Common myeloid progenitor, CD34-positive (primary cell): ENCODE data around the gene VSIG10L2.

Experiments
- CTCF ChIA-PET: fragments of 350-600 bp; sonication (Branson Sonifier 250); formaldehyde crosslinking; loops from one replicate; lab custom pipeline; 2021; ENCODE audit warnings: antibody characterized with exemption; lab: Charles Lee
- POLR2A ChIA-PET: fragments of 350-600 bp; sonication (Branson Sonifier 250); formaldehyde crosslinking; loops from one replicate; lab custom pipeline; 2021; ENCODE audit warnings: antibody characterized with exemption; lab: Charles Lee
- DNase-seq, 3 donors: peaks; one replicate each; pipeline versions ENCODE4 v3.0.0 to v3.0.0-alpha.2; 2013
- H3K27ac ChIP-seq, 2 experiments: 1 replicate in 1 of 2; 2 replicates in 1 of 2; pipeline ENCODE4 v1.7.0; 2013; ENCODE audit warnings: inconsistent platforms in 2 of 2, low read length in 2 of 2, mild to moderate bottlenecking in 2 of 2, low read depth in 1 of 2, moderate library complexity in 1 of 2; ENCODE audit not compliant: severe bottlenecking in 2 of 2, insufficient read depth in 1 of 2, poor library complexity in 1 of 2
- H3K27me3 ChIP-seq, 5 experiments: replicated peaks in 2 of 5; 1 replicate in 3 of 5; 2 replicates in 2 of 5; pipeline versions ENCODE4 v1.6.1 to v1.7.0; 2013; ENCODE audit warnings: low read length in 4 of 5, mild to moderate bottlenecking in 2 of 5, moderate library complexity in 2 of 5, inconsistent platforms in 1 of 5; ENCODE audit not compliant: insufficient read depth in 5 of 5, control insufficient read depth in 4 of 5
- H3K36me3 ChIP-seq, 4 experiments: 1 replicate in 2 of 4; 2 replicates in 2 of 4; pipeline versions ENCODE4 v1.6.1 to v1.7.0; 2013; ENCODE audit warnings: low read length in 3 of 4, control low read depth in 1 of 4, mild to moderate bottlenecking in 1 of 4; ENCODE audit not compliant: control insufficient read depth in 4 of 4, insufficient read depth in 4 of 4
- H3K4me1 ChIP-seq, 4 experiments: 1 replicate in 3 of 4; 2 replicates in 1 of 4; pipeline versions ENCODE4 v1.6.1 to v1.7.1; 2013; ENCODE audit warnings: low read length in 3 of 4, mild to moderate bottlenecking in 3 of 4, control low read depth in 1 of 4, inconsistent platforms in 1 of 4, moderate library complexity in 1 of 4; ENCODE audit not compliant: control insufficient read depth in 4 of 4, insufficient read depth in 4 of 4; ENCODE audit errors: control extremely low read depth in 1 of 4
- H3K4me3 ChIP-seq, 7 experiments: 1 replicate in 4 of 7; 2 replicates in 3 of 7; pipeline versions ENCODE4 v1.5.1 to v1.7.0; 2013; ENCODE audit warnings: mild to moderate bottlenecking in 7 of 7, low read length in 6 of 7, moderate library complexity in 6 of 7, inconsistent platforms in 2 of 7, low read depth in 2 of 7, control low read depth in 1 of 7; ENCODE audit not compliant: insufficient read depth in 4 of 7, control insufficient read depth in 1 of 7; ENCODE audit errors: extremely low read depth in 1 of 7
- H3K9me3 ChIP-seq, 5 experiments: 1 replicate in 4 of 5; 2 replicates in 1 of 5; pipeline versions ENCODE4 v1.6.1 to v1.7.1; 2013; ENCODE audit warnings: low read length in 4 of 5, mild to moderate bottlenecking in 2 of 5, inconsistent platforms in 1 of 5, low read depth in 1 of 5, moderate library complexity in 1 of 5; ENCODE audit not compliant: control insufficient read depth in 4 of 5, insufficient read depth in 2 of 5; ENCODE audit errors: control extremely low read depth in 1 of 5
- WGBS: methylation state at CpG from one replicate; pipeline ENCODE4 v1.1.5; 2013; ENCODE audit not compliant: insufficient coverage; 5-methylcytosine and 5-hydroxymethylcytosine counted together

Gene VSIG10L2

DNA sequence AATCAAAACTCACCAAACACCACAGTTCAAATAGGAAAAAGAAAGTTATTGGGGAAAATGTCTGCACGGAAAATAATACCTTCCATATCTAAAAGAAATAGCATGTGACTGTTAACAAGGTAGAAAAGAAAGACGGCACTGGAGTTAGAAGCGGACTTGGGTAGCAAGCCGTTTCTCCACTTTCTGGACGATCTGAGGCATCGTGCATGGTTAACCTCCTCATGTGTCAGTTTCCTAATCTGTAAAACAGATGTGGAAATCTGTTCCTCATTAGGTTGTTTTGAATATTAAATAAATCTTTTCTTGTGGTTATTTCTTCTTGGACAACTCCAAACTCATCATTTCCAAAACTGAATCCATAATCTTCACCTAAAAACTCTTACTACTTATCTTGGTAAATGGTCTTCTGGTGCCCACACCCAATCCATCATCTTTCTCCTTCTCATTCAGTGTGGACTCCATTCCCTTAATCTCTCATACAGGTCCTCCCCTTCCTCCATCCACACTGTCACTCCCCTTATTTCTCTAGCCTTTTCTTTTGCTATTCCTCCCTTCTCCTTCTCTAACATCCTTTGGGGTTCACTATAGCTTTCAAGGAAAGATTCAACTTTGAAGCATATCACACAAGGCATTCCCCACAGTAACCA is 53.5 kb downstream of the VSIG10L2 start:
- CTCF ChIA-PET: no interaction called here
- POLR2A ChIA-PET: no interaction called here
- WGBS: 100% methylated on average over 5 of the region's 6 CpGs

DNA sequence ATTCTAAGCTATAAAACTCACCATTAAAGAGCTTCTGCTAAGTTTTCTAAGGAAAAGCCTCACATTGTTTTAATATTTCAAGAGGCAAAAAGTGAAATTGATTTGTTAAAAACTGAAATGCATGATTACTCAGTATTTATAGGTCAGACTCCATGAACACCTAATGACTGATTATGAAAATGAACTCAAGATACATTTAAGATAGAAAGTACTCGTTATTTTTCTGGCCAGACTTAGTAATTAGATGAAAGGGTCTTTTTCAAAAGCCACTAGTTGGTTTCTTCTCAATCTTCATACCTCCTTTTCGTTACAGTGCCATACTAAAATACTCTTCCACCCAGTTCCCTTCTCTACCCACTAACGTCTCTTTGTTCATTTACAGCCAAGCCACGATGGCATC is 56.3 kb downstream of the VSIG10L2 start:
- H3K36me3 ChIP-seq: no peaks in the 10 kb centered on the region
- H3K9me3 ChIP-seq: no peaks in the 10 kb centered on the region
- no peak for DNase-seq
- 88% methylated on average over 4 of the region's 4 CpGs for WGBS
- H3K27ac ChIP-seq: no peak overlapping the region
- POLR2A ChIA-PET: no interaction called here
- no peak overlapping the region for H3K4me3 ChIP-seq
- CTCF ChIA-PET: no interaction called here
- H3K4me1 ChIP-seq: no peaks in the 10 kb centered on the region
- peaks cover 0 to 34% (median 12%) of the 10 kb centered on the region in 5 experiments for H3K27me3 ChIP-seq

More for the DNA sequence above, 53.5 kb downstream of the VSIG10L2 start:
- no peaks in the 10 kb centered on the region for H3K36me3 ChIP-seq
- no peaks in the 10 kb centered on the region for H3K4me1 ChIP-seq
- no peak overlapping the region for H3K4me3 ChIP-seq
- no peak for DNase-seq
- H3K27ac ChIP-seq: no peak overlapping the region
- H3K9me3 ChIP-seq: no peaks in the 10 kb centered on the region
- H3K27me3 ChIP-seq: peaks cover 0 to 33% (median 14%) of the 10 kb centered on the region in 5 experiments
